ENCODE results near the gene PHC2. TPM values are rescaled to one million over a fixed set of nuclear protein-coding genes. Genes with fewer than 3 reads are reported as not detected.
A peak's percentile ranks its signal among the peaks of the same experiment; 100 is the strongest.

PHC2 gene
- total and polyA plus RNA-seq, 8 donors = 21.8 to 62.1 (median 42.6) TPM

GRCh38 chr1:33433509-33434362 lies 2.8 kb upstream of the PHC2 start:
- FAIRE-seq (no peak), ATAC-seq (peak in 2 of 4 donors; percentile 8 to 17), DNase-seq (peak in 2 of 6 donors; percentile 15 to 45)
- H3K4me3 ChIP-seq = no peak overlapping the region
- H3K4me1 ChIP-seq = peaks cover 0 to 10% (median 6%) of the 10 kb centered on the region in 3 donors
- H3K27me3 ChIP-seq = no peaks in the 10 kb centered on the region
- TF ChIP-seq CTCF (IDR thresholded peaks at IDR 0.05) = no peak
- no peak overlapping the region for H3K27ac ChIP-seq
- WGBS, 2 donors = 69 to 73% methylated on average over 3 of the region's 3 CpGs
- intact Hi-C loops (cut with DNase I) = no loop called here
- no peaks in the 10 kb centered on the region for H3K9me3 ChIP-seq
- no peaks in the 10 kb centered on the region for H3K36me3 ChIP-seq

- WGBS, 2 donors = 4 to 5% methylated on average over 47 to 54 of the region's 54 CpGs
- Histone ChIP-seq H3K4me3 (peak overlapping the region; percentile 31 to 91 (median 83)), H3K27ac (peak overlapping the region; percentile 25 to 51 (median 42)), H3K9me3 (no peaks in the 10 kb centered on the region), H3K27me3 (no peaks in the 10 kb centered on the region), H3K36me3 (no peaks in the 10 kb centered on the region), H3K4me1 (peaks cover 5 to 14% (median 6%) of the 10 kb centered on the region in 3 donors)
- peak; percentile 8 to 30 (median 22) for ATAC-seq
- TF ChIP-seq CTCF (IDR thresholded peaks at IDR 0.05) = no peak
- FAIRE-seq = no peak
- peak; percentile 53 to 76 (median 70) for DNase-seq
- intact Hi-C loops (cut with DNase I) = no loop called here
Observed at GRCh38 chr1:33429856-33430691, 821 bp downstream of the PHC2 start.

GRCh38 chr1:33429332-33429731 lies 1.6 kb downstream of the PHC2 start:
- ATAC-seq = no peak
- H3K36me3 ChIP-seq = no peaks in the 10 kb centered on the region
- no peaks in the 10 kb centered on the region for H3K9me3 ChIP-seq
- 94 to 97% methylated on average over 2 of the region's 2 CpGs for WGBS, 2 donors
- no peak overlapping the region for H3K27ac ChIP-seq
- FAIRE-seq = no peak
- intact Hi-C loops (cut with DNase I) = no loop called here
- peaks cover 5 to 14% (median 6%) of the 10 kb centered on the region in 3 donors for H3K4me1 ChIP-seq
- peak overlapping the region in 1 of 4 donors; percentile 87 for H3K4me3 ChIP-seq
- H3K27me3 ChIP-seq = no peaks in the 10 kb centered on the region
- no peak for TF ChIP-seq CTCF (IDR thresholded peaks at IDR 0.05)
- no peak for DNase-seq

- intact Hi-C loops (cut with DNase I) = no loop called here
- H3K27ac ChIP-seq = no peak overlapping the region
- H3K36me3 ChIP-seq = no peaks in the 10 kb centered on the region
- no peaks in the 10 kb centered on the region for H3K9me3 ChIP-seq
- no peak for TF ChIP-seq CTCF (IDR thresholded peaks at IDR 0.05)
- peaks cover 5 to 17% (median 6%) of the 10 kb centered on the region in 3 donors for H3K4me1 ChIP-seq
- H3K4me3 ChIP-seq = no peak overlapping the region
- FAIRE-seq = no peak
- ATAC-seq = no peak
- DNase-seq = no peak
- 95 to 100% methylated on average over 2 of the region's 2 CpGs for WGBS, 2 donors
- H3K27me3 ChIP-seq = no peaks in the 10 kb centered on the region
Observed at GRCh38 chr1:33428661-33429060, 2.2 kb downstream of the PHC2 start.
